DMS53 treated with DMSO at 0.1 percent for 48 hours (cell line): ENCODE measurements around the gene SNX13.

Source experiments
- DNase-seq: peaks from one replicate; lab custom pipeline; 2025; ENCODE audit not compliant: unreplicated experiment; lab: John Stamatoyannopoulos, UW

Gene SNX13

GRCh38 chr7:17948526-17949238, 8.4 kb upstream of the SNX13 start:
- no peak for DNase-seq

GRCh38 chr7:17947620-17948019, 7.3 kb upstream of the SNX13 start:
- no peak for DNase-seq

GRCh38 chr7:17946591-17946990, 6.3 kb upstream of the SNX13 start:
- no peak for DNase-seq

- no peak for DNase-seq
These were observed 4.4 kb upstream of the SNX13 start for GRCh38 chr7:17944720-17945119.

- no peak for DNase-seq
These were observed 2.7 kb upstream of the SNX13 start for GRCh38 chr7:17943006-17943405.

- DNase-seq = no peak
These were observed 1.9 kb upstream of the SNX13 start for GRCh38 chr7:17942231-17942630.

GRCh38 chr7:17940951-17941431, 697 bp upstream of the SNX13 start:
- DNase-seq = peak; percentile 44

GRCh38 chr7:17939606-17940301, 540 bp downstream of the SNX13 start:
- DNase-seq = peak; percentile 33

GRCh38 chr7:17939211-17939605, 1.1 kb downstream of the SNX13 start:
- peak; percentile 43 for DNase-seq

- DNase-seq = no peak
These were observed 2.7 kb downstream of the SNX13 start for GRCh38 chr7:17937506-17938120.

GRCh38 chr7:17936321-17936720, 4.0 kb downstream of the SNX13 start:
- no peak for DNase-seq

- DNase-seq = no peak
These were observed 5.6 kb downstream of the SNX13 start for GRCh38 chr7:17934612-17935240.

- no peak for DNase-seq
These were observed 6.2 kb downstream of the SNX13 start for GRCh38 chr7:17934094-17934493.

GRCh38 chr7:17932770-17933169, 7.5 kb downstream of the SNX13 start:
- DNase-seq = no peak

- no peak for DNase-seq
These were observed 9.2 kb downstream of the SNX13 start for GRCh38 chr7:17931069-17931468.

GRCh38 chr7:17930546-17930945, 9.7 kb downstream of the SNX13 start:
- DNase-seq = no peak

GRCh38 chr7:17929647-17930395, 10.5 kb downstream of the SNX13 start:
- DNase-seq = no peak

GRCh38 chr7:17928055-17928454, 12.2 kb downstream of the SNX13 start:
- no peak for DNase-seq

GRCh38 chr7:17921857-17922416, 18.4 kb downstream of the SNX13 start:
- DNase-seq = no peak

GRCh38 chr7:17917842-17918241, 22.5 kb downstream of the SNX13 start:
- DNase-seq = no peak

GRCh38 chr7:17916786-17917185, 23.5 kb downstream of the SNX13 start:
- DNase-seq = no peak
